ENCODE measurements around the gene CHD3.

CHD3 gene

GRCh38 chr17:7845359-7846062, 43.1 kb upstream of the CHD3 start:
- POLR2A ChIA-PET, result interaction anchor here (0.6 to 1.4 kb wide), 7 partner anchors 12 to 547 kb away, joined by 3 to 14 read pairs (median 3); partner anchors contain the start of genes ATP1B2, NAA38 and RNF227
- TF ChIP-seq CTCF (IDR thresholded peaks at IDR 0.05; ENCODE audit: control extremely low read depth, extremely low read depth, low read depth, missing control alignments), result no peak
- CTCF ChIA-PET, result interaction anchor here (0.7 to 2.1 kb wide), 9 partner anchors 10 to 144 kb away, joined by 3 to 19 read pairs (median 5); partner anchors contain the start of genes KDM6B and NAA38
- no peak for DNase-seq (ENCODE audit: extremely low spot score)

GRCh38 chr17:7846063-7846735, 42.4 kb upstream of the CHD3 start:
- POLR2A ChIA-PET, result interaction anchor here (1.3 kb wide), 1 partner anchor 11 kb away, joined by 3 read pairs; the partner anchor contains the start of gene NAA38
- no peak for DNase-seq (ENCODE audit: extremely low spot score)
- no peak for TF ChIP-seq CTCF (IDR thresholded peaks at IDR 0.05; ENCODE audit: control extremely low read depth, extremely low read depth, low read depth, missing control alignments)
- CTCF ChIA-PET, result interaction anchor here (1.5 to 2.1 kb wide), 3 partner anchors 11 to 25 kb away, joined by 3 to 19 read pairs (median 4); partner anchors contain the start of gene KDM6B

- TF ChIP-seq CTCF (IDR thresholded peaks at IDR 0.05; ENCODE audit: control extremely low read depth, extremely low read depth, low read depth, missing control alignments), result no peak
- no peak for DNase-seq (ENCODE audit: extremely low spot score)
- POLR2A ChIA-PET, result interaction anchor here (0.9 to 1.3 kb wide), 2 partner anchors 10 kb away, joined by 3 to 4 read pairs; partner anchors contain the start of gene NAA38
- CTCF ChIA-PET, result interaction anchor here (1.0 to 1.5 kb wide), 2 partner anchors 10 to 12 kb away, joined by 3 read pairs; partner anchors contain the start of gene NAA38
Observed at GRCh38 chr17:7846765-7847661, 41.6 kb upstream of the CHD3 start.

GRCh38 chr17:7848131-7848579, 40.4 kb upstream of the CHD3 start:
- CTCF ChIA-PET, result interaction anchor here (1.0 kb wide), 1 partner anchor 9 kb away, joined by 3 read pairs; the partner anchor contains the start of gene NAA38
- DNase-seq (ENCODE audit: extremely low spot score), result no peak
- POLR2A ChIA-PET, result interaction anchor here (0.9 kb wide), 1 partner anchor 9 kb away, joined by 4 read pairs; the partner anchor contains the start of gene NAA38
- no peak for TF ChIP-seq CTCF (IDR thresholded peaks at IDR 0.05; ENCODE audit: control extremely low read depth, extremely low read depth, low read depth, missing control alignments)

- no peak for DNase-seq (ENCODE audit: extremely low spot score)
- no peak for TF ChIP-seq CTCF (IDR thresholded peaks at IDR 0.05; ENCODE audit: control extremely low read depth, extremely low read depth, low read depth, missing control alignments)
- ChIA-PET POLR2A (no interaction called here), CTCF (no interaction called here)
Observed at GRCh38 chr17:7848739-7849129, 39.9 kb upstream of the CHD3 start.

All from GM10248 (cell line).